GM12873 (cell line): Measurements from ENCODE around the gene ALDH3B2.

Source experiments
- TF ChIP-seq, protein P1 (sequence below): IDR thresholded peaks from 2 replicates; pipeline ENCODE4 v1.5.1; 2012; ENCODE audit warnings: low read depth, mild to moderate bottlenecking, moderate library complexity, low read length, control low read depth; ENCODE audit not compliant: insufficient read depth; ENCODE audit errors: missing control alignments

Gene ALDH3B2

DNA sequence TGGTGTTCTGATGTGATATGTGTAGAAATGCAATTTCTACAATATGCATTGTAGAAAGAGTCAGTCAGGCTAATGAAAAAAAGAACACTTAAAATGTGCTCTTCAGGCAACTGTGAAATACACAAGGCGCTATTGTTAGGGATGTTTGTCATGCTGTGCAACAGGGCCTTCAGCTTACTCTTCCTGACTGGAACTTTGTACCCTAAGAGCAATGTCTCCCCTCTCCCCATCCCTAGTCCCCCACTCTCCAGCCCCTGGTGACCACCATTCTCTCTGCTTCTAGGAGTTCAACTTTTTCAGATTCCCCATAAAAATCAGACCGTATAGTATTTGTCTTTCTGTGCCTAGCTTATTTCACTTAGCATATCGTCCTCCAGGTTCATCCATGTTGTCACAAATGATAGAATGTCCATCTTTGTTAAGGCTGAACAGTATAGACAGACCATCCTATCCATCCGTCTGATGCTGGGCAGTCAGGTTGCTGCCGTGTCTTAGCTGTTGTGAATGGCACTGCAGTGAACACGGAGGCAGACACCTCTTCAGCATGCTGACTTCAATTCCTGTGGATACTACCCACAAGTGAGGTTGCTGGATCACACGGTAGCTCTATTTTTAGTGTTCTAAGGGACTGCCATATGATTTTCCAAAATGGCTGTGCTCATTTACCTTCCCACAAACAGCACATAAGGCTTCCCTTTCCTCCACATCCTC, 57.0 kb downstream of the ALDH3B2 start:
- TF ChIP-seq, protein P1, sequence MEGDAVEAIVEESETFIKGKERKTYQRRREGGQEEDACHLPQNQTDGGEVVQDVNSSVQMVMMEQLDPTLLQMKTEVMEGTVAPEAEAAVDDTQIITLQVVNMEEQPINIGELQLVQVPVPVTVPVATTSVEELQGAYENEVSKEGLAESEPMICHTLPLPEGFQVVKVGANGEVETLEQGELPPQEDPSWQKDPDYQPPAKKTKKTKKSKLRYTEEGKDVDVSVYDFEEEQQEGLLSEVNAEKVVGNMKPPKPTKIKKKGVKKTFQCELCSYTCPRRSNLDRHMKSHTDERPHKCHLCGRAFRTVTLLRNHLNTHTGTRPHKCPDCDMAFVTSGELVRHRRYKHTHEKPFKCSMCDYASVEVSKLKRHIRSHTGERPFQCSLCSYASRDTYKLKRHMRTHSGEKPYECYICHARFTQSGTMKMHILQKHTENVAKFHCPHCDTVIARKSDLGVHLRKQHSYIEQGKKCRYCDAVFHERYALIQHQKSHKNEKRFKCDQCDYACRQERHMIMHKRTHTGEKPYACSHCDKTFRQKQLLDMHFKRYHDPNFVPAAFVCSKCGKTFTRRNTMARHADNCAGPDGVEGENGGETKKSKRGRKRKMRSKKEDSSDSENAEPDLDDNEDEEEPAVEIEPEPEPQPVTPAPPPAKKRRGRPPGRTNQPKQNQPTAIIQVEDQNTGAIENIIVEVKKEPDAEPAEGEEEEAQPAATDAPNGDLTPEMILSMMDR = no peak

DNA sequence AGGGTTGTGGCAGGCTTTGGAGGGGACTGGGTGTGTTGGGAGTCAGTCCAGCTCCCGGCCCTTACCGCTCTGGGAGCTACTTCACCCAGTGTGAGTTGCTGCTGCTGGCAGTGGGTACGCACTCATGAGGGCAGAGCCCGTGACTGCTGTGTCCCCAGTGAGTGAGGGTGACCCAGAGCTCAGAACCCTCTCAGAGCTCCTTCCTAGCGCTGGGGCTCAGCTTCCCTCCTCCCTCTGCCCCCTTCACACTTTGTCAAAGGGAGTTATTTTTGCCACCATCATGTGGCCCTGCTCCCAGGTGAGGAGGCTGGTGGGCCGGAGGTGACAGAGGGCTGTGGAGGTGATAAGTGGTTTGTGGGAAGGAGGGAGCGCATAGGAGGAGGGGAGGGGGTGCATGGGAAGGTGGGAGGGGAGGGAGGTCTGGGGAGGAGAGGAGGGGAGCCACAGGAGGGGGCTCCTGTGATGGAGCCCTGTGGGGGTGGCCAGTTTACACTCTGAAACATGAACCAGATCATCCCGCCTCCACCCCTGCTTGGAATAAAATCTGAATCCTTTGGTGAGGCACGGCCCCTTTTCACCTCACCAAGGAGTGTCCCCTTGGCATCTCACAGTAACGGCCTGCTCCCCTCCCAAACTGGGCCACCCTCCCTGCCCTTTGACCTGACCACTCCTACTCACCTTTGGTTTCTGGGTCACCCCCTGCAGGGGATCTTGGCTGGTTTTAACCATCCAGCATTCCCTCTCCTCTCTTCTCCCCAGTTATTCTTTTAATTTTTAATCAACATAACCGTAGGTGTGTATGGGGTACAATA, 57.8 kb downstream of the ALDH3B2 start:
- TF ChIP-seq, protein P1 = no peak

DNA sequence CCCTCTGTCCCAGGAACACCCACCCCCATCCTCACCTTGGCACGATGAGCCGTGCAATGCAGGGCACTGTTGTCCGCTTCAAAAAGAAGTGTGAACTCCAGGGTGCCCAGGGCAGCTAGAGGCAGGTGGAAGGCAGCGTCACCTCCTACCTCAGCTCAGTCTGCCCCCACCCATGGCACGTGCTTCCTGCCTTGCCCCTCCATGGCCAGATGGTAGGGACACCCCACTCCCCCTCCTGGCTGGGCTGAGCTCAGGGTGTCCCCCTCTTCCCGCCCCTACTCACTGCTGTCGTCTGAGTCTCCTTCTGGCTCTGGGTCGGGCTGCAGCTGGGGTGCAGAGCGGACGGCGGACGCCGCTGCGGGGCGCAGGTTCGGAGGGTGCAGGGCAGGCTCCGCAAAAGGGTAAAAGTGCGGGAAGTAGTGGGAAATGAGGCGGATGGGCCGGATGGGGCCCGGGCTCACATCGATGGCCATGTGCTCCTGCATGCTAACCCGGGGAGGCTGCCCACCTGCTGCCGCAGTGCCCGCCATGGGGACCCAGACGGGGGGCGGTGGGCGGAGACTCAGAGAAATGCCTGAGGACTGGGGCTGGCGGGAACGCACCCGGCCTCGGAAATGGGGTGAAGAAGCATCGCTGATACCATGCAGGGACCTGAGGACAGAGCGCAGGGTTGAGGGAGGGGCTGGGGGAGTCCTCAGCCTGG, 58.5 kb downstream of the ALDH3B2 start:
- TF ChIP-seq, protein P1 = no peak

DNA sequence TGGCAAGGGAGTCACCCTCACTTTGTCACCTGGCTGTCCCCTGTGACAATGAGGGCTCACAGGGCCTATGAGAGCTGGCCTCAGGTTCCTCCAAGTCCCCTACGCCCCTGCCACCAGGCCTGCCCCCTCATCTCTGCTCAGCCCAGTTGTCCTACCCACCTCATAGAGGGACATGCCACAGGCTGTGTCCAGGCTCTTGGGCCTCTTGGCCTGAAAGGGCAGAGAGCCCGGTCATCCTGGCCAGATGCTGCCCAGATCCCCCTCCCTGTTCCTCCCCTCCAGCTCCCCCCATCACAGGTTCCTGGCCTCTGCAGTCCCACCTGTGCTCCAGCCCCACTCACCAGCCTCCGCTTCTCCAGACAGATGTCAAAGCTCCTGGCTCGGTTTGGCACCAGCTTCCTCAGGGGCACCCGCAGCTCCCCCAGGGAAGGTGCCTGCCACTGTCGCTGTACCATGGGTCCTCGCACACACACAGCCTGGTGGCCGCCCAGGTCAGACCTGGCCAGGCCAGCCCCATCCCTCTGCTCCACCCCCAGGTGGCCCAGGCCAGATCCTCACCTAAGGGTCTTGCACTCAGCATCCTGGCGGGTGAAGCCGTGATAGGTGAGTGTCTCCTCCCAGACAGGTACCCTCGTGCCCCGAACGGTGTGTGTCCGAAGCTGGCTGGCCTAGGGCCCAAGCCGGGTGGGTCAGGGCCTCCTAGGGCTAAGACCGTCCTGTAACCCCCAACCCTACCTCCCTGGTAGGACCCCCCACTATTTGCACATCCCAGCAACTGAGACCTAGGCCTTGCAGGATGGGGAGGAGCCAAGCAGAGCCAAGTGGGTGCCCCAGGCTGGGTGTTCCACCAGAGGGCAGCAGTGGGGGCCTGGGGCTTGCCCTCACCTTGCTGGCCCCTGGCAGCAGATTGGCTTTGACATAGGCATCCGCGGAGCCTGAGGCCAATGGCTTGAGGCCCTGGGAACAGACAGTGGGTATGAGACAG, 59.4 kb downstream of the ALDH3B2 start:
- TF ChIP-seq, protein P1 = peak; percentile 80

DNA sequence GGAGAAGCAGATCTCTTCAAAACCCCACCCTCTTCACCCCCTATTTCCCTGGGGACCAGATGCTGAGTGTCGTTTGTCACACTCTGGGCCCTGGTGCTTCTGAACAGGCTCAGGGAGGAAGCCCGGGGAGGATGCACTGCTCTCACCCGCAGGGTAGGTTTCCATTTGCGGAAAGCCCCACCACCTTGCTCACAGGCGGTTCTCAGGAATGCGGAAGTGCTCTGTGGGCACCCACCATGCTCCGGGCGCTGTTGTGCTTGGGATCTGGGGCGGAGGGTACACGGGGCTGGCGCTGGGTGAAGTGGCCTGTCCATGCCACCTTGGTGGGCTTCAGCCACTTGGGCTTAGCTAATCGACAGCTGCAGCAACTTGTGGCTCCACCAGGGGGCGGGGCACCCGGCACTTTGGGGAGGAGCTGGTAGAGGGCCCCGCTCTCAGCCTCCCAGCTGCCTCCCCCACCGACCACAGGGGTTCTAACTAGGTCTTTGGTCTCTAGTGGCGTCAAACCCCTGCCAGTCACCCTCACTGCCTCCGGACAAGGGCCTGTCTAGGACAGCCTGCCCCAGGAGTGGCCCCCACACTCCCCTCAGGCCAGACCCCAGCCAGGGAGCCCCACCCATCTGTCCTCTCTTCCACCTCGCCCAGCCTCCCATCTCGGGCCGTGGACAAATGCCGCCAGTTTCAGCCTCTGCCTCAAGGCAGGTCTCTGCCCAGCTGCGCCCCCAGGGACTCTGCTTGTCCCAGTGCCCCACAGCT, 60.3 kb downstream of the ALDH3B2 start:
- TF ChIP-seq, protein P1 = peak; percentile 58

DNA sequence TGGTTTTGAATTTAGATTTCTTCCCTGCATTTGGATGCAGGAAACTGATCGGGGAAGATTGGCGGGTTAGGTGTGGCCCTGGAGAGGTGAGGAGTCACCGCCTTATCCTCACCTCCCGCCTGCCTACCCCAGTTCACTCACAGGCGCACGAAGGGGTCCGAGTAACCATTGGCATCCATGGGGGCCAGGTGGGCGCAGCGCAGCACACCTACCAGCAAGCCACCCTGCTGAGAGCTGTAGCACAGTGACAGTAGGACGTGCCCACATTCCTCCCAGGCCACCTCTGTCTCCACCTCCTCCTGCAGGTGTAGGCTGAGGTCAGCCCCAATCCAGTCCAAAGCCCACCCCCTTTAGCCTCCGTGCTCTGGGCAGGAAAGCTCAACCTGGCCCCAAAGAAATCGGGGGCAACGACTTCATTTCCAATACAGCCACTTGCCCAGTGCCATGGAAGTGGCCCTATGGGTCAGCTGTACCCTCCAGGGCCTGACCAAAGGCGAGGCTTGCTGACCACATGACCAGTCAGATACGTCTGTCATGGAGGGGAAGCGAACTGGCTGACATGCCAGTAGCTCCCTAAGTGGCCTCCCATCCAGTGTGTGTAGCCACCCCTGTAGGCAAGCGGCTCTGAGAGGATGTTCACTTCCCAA, 61.0 kb downstream of the ALDH3B2 start:
- TF ChIP-seq, protein P1 = no peak
